ENCODE measurements around the gene DNAAF5. TPM values are rescaled to one million over a fixed set of nuclear protein-coding genes. Genes with fewer than 3 reads are reported as not detected.

DNAAF5 gene
- total RNA-seq, 2 experiments from 2014 or later, result 42.6 to 58.5 TPM

DNA sequence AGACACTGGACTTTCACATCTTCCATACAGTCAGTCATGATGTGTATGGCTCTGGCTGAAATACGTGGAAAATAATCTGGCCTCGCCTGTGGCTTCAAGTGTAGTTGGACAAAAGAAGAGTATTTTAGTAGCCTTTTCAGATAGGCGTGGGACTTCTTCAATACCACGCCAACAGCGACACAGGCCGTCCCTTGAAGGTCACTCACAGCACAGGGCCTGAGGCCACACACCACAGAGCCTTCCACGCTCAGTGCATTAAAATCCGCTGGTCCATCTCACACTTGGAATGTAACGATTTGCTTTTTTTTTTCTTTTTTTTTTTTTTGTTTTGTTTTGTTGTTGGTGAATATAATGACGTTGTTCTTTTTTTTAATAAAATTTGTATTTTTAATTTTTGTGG lies 54.0 kb downstream of the DNAAF5 start:
- H3K9me3 ChIP-seq (ENCODE audit: low read length), result no peaks in the 10 kb centered on the region
- intact Hi-C loops (cut with micrococcal nuclease; ENCODE audit: unreplicated experiment), result no loop called here
- no peak overlapping the region for H3K4me2 ChIP-seq (ENCODE audit: low read length)
- H3K4me1 ChIP-seq (ENCODE audit: insufficient read depth, low read length, poor library complexity, severe bottlenecking), result no peaks in the 10 kb centered on the region
- H3K79me2 ChIP-seq (ENCODE audit: insufficient read depth, low read depth, low read length), result no peaks in the 10 kb centered on the region
- no peak overlapping the region for H3K27ac ChIP-seq (ENCODE audit: low read depth, low read length, poor library complexity, severe bottlenecking)
- TF ChIP-seq CTCF (conservative IDR thresholded peaks at IDR 0.05; ENCODE audit: low read length) (no peak), EZH2phosphoT487 (IDR thresholded peaks at IDR 0.05; ENCODE audit: borderline replicate concordance, low read depth, low read length) (no peak)
- DNase-seq (ENCODE audit: low spot score), result no peak
- H4K20me1 ChIP-seq (ENCODE audit: insufficient read depth, low read length), result no peaks in the 10 kb centered on the region
- no peaks in the 10 kb centered on the region for H3K9me2 ChIP-seq (ENCODE audit: insufficient read depth, low read length)
- CTCF ChIA-PET (ENCODE audit: unreplicated experiment), result no interaction called here
- no TSS peak for BruUV-seq (replicated peaks)
- no peak overlapping the region for H2AFZ ChIP-seq (ENCODE audit: low read length)
- POLR2A ChIA-PET, result interaction anchor here (0.6 kb wide), 1 partner anchor 479 kb away, joined by 4 read pairs; no protein-coding TSS in a partner anchor
- H3K36me3 ChIP-seq (ENCODE audit: insufficient read depth, low read length), result peaks cover 98% of the 10 kb centered on the region
- H3K4me3 ChIP-seq (ENCODE audit: low read depth, low read length, poor library complexity, severe bottlenecking), result no peak overlapping the region

GRCh38 chr7:781186-781849 lies 54.8 kb downstream of the DNAAF5 start:
- Histone ChIP-seq H3K4me2 (ENCODE audit: low read length) (no peak overlapping the region), H3K36me3 (ENCODE audit: insufficient read depth, low read length) (peaks cover 98% of the 10 kb centered on the region), H3K4me3 (ENCODE audit: low read depth, low read length, poor library complexity, severe bottlenecking) (no peak overlapping the region), H3K79me2 (ENCODE audit: insufficient read depth, low read depth, low read length) (no peaks in the 10 kb centered on the region), H3K4me1 (ENCODE audit: insufficient read depth, low read length, poor library complexity, severe bottlenecking) (no peaks in the 10 kb centered on the region), H4K20me1 (ENCODE audit: insufficient read depth, low read length) (no peaks in the 10 kb centered on the region), H2AFZ (ENCODE audit: low read length) (no peak overlapping the region), H3K9me3 (ENCODE audit: low read length) (no peaks in the 10 kb centered on the region), H3K9me2 (ENCODE audit: insufficient read depth, low read length) (no peaks in the 10 kb centered on the region), H3K27ac (ENCODE audit: low read depth, low read length, poor library complexity, severe bottlenecking) (no peak overlapping the region)
- TF ChIP-seq EZH2phosphoT487 (IDR thresholded peaks at IDR 0.05; ENCODE audit: borderline replicate concordance, low read depth, low read length) (no peak), CTCF (conservative IDR thresholded peaks at IDR 0.05; ENCODE audit: low read length) (no peak)
- ChIA-PET POLR2A (no interaction called here), CTCF (ENCODE audit: unreplicated experiment) (no interaction called here)
- no peak for DNase-seq (ENCODE audit: low spot score)
- intact Hi-C loops (cut with micrococcal nuclease; ENCODE audit: unreplicated experiment), result no loop called here
- BruUV-seq (replicated peaks), result TSS peak; percentile 38

DNA sequence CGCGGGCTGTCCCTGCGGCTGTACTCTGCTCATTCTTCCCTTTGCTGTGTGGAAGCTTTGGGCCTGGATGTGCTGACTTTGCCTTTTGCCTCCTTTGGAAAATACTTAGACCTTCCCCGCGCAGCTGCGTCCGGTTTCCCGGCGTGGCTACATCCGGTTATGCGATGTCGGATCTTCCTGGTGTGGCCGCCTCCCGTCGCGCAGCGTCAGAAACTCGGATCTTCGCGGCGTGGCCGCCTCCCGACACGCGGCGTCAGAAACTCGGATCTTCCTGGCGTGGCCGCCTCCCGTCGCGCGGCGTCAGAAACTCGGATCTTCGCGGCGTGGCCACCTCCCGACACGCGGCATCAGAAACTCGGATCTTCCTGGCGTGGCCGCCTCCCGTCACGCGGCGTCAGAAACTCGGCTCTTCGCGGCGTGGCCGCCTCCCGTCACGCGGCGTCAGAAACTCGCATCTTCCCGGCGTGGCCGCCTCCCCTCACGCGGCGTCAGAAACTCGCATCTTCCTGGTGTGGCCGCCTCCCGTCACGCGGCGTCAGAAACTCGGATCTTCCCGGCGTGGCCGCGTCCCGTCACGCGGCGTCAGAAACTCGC lies 55.5 kb downstream of the DNAAF5 start:
- no peak overlapping the region for H3K4me2 ChIP-seq (ENCODE audit: low read length)
- H3K9me3 ChIP-seq (ENCODE audit: low read length), result no peaks in the 10 kb centered on the region
- H3K4me1 ChIP-seq (ENCODE audit: insufficient read depth, low read length, poor library complexity, severe bottlenecking), result no peaks in the 10 kb centered on the region
- POLR2A ChIA-PET, result no interaction called here
- BruUV-seq (replicated peaks), result no TSS peak
- CTCF ChIA-PET (ENCODE audit: unreplicated experiment), result no interaction called here
- no peaks in the 10 kb centered on the region for H3K79me2 ChIP-seq (ENCODE audit: insufficient read depth, low read depth, low read length)
- H3K27ac ChIP-seq (ENCODE audit: low read depth, low read length, poor library complexity, severe bottlenecking), result no peak overlapping the region
- H3K9me2 ChIP-seq (ENCODE audit: insufficient read depth, low read length), result no peaks in the 10 kb centered on the region
- intact Hi-C loops (cut with micrococcal nuclease; ENCODE audit: unreplicated experiment), result no loop called here
- H4K20me1 ChIP-seq (ENCODE audit: insufficient read depth, low read length), result no peaks in the 10 kb centered on the region
- no peak overlapping the region for H3K4me3 ChIP-seq (ENCODE audit: low read depth, low read length, poor library complexity, severe bottlenecking)
- peaks cover 95% of the 10 kb centered on the region for H3K36me3 ChIP-seq (ENCODE audit: insufficient read depth, low read length)
- no peak for TF ChIP-seq EZH2phosphoT487 (IDR thresholded peaks at IDR 0.05; ENCODE audit: borderline replicate concordance, low read depth, low read length)
- no peak for TF ChIP-seq CTCF (conservative IDR thresholded peaks at IDR 0.05; ENCODE audit: low read length)
- no peak for DNase-seq (ENCODE audit: low spot score)
- no peak overlapping the region for H2AFZ ChIP-seq (ENCODE audit: low read length)
